ENCODE measurements around the gene MMP24OS. TPM values are rescaled to one million over a fixed set of nuclear protein-coding genes. Genes with fewer than 3 reads are reported as not detected.
"Not testable (repeated sequence)": the region's sequence is repeated elsewhere in the genome, so short reads cannot be mapped to it uniquely, and the experiment has no call there.

The MMP24OS gene
- polyA plus RNA-seq, 1 experiment, result 47.6 TPM

GRCh38 chr20:35264755-35265154 is 13.2 kb downstream of the MMP24OS start:
- peaks cover 6% of the 10 kb centered on the region; the same call in 1 of the 2 replicates for H3K36me3 ChIP-seq (ENCODE audit: control insufficient read depth, insufficient read depth, low read length)
- no peaks in the 10 kb centered on the region for H3K27me3 ChIP-seq (ENCODE audit: control insufficient read depth, insufficient read depth, low read length)
- ChIA-PET POLR2A (no interaction called here), CTCF (interaction anchor here (0.6 to 2.7 kb wide), 12 partner anchors 11 to 416 kb away, joined by 3 to 13 read pairs (median 3); partner anchors contain the start of genes EDEM2 and MMP24)
- H3K4me3 ChIP-seq (ENCODE audit: low read depth, low read length), result no peak overlapping the region
- DNase-seq (ENCODE audit: low read depth), result no peak
- TF ChIP-seq, protein P1, sequence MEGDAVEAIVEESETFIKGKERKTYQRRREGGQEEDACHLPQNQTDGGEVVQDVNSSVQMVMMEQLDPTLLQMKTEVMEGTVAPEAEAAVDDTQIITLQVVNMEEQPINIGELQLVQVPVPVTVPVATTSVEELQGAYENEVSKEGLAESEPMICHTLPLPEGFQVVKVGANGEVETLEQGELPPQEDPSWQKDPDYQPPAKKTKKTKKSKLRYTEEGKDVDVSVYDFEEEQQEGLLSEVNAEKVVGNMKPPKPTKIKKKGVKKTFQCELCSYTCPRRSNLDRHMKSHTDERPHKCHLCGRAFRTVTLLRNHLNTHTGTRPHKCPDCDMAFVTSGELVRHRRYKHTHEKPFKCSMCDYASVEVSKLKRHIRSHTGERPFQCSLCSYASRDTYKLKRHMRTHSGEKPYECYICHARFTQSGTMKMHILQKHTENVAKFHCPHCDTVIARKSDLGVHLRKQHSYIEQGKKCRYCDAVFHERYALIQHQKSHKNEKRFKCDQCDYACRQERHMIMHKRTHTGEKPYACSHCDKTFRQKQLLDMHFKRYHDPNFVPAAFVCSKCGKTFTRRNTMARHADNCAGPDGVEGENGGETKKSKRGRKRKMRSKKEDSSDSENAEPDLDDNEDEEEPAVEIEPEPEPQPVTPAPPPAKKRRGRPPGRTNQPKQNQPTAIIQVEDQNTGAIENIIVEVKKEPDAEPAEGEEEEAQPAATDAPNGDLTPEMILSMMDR (IDR thresholded peaks at IDR 0.05; ENCODE audit: insufficient read depth, low read depth, low read length), result peak; percentile 49

DNA sequence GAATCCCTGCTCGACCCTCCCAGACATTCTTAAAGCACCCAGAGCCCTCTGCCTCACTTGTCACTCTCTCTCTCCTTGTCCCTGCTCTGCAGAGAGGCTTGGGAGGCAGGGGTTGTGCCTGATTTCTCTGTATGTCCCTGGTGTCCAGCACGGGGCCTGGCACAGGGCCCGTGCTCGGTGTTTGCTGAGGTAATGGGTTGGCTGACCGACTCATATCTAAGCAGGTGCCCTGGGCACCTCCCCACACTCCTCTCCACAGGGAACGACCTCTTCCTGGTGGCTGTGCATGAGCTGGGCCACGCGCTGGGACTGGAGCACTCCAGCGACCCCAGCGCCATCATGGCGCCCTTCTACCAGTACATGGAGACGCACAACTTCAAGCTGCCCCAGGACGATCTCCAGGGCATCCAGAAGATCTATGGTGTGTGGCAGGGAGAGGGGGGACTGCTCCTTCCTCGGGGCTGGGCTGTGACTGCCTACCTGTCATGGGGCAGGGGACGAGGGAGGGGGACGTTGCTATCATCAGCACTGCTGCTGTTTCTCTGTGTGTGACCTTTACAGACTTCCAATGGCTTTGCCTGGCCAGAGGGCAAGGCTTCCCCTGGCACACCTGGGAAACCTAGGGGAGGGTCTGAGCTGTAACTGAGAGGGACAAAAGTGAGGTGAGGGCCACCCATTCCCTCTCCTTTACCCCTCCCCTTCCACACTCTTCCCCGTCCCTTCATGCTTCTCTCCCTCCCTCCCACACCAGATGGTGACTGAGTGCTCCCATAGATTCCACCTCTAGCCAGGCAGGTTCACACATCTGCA is 14.2 kb downstream of the MMP24OS start:
- TF ChIP-seq, protein P1 (IDR thresholded peaks at IDR 0.05; ENCODE audit: insufficient read depth, low read depth, low read length), result no peak
- H3K36me3 ChIP-seq (ENCODE audit: control insufficient read depth, insufficient read depth, low read length), result peaks cover 7% of the 10 kb centered on the region
- CTCF ChIA-PET, result interaction anchor here (0.7 to 2.7 kb wide), 9 partner anchors 12 to 251 kb away, joined by 3 to 13 read pairs (median 3); partner anchors contain the start of genes EDEM2, EIF6 and MMP24
- POLR2A ChIA-PET, result interaction anchor here (0.6 kb wide), 3 partner anchors 10 to 278 kb away, joined by 4 to 7 read pairs (median 5); no protein-coding TSS in a partner anchor
- no peaks in the 10 kb centered on the region for H3K27me3 ChIP-seq (ENCODE audit: control insufficient read depth, insufficient read depth, low read length)
- no peak for DNase-seq (ENCODE audit: low read depth)
- no peak overlapping the region for H3K4me3 ChIP-seq (ENCODE audit: low read depth, low read length)

DNA sequence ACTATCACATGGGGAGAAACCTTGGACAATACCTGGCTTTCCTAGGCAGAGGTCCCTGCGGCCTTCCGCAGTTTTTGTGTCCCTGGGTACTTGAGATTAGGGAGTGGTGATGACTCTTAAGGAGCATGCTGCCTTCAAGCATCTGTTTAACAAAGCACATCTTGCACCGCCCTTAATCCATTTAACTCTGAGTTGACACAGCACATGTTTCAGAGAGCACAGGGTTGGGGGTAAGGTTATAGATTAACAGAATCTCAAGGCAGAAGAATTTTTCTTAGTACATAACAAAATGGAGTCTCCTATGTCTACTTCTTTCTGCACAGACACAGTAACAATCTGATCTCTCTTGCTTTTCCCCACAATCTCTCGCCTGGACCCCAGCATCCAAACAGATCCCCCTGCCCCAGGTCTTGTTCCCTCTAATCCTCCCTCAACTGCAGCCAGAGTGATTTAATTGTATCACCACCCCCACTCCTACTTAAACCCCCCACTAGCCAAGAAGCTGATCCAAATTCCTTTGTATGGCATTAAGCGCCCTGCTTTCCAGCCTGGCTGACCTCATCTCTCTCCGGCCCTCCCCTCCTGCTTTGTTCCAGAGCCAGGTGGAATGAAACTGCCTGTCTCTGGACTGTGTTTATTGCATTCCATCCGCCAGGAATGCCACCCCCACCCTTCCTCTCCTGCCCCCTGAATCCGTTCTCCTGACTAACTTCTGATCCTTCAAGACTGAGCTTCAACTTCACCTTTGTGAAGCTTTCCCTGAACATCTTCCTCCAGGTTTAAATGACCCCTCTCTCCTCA is 15.0 kb downstream of the MMP24OS start:
- H3K4me3 ChIP-seq (ENCODE audit: low read depth, low read length); H3K36me3 ChIP-seq (ENCODE audit: control insufficient read depth, insufficient read depth, low read length); H3K27me3 ChIP-seq (ENCODE audit: control insufficient read depth, insufficient read depth, low read length): not testable (repeated sequence)
- peak; percentile 22 for DNase-seq (ENCODE audit: low read depth)
- TF ChIP-seq, protein P1 (IDR thresholded peaks at IDR 0.05; ENCODE audit: insufficient read depth, low read depth, low read length), result peak; percentile 25; the same call in 1 of the 2 replicates
- POLR2A ChIA-PET, result interaction anchor here (0.6 kb wide), 3 partner anchors 10 to 279 kb away, joined by 4 to 7 read pairs (median 5); no protein-coding TSS in a partner anchor
- CTCF ChIA-PET, result interaction anchor here (0.7 to 1.1 kb wide), 3 partner anchors 21 to 184 kb away, joined by 3 to 4 read pairs (median 3); partner anchors contain the start of gene EIF6

- H3K4me3 ChIP-seq (ENCODE audit: low read depth, low read length); CTCF ChIA-PET; DNase-seq (ENCODE audit: low read depth); H3K27me3 ChIP-seq (ENCODE audit: control insufficient read depth, insufficient read depth, low read length); H3K36me3 ChIP-seq (ENCODE audit: control insufficient read depth, insufficient read depth, low read length); POLR2A ChIA-PET: not testable (repeated sequence)
Observed at GRCh38 chr20:35262321-35262720, 15.6 kb downstream of the MMP24OS start.

DNA sequence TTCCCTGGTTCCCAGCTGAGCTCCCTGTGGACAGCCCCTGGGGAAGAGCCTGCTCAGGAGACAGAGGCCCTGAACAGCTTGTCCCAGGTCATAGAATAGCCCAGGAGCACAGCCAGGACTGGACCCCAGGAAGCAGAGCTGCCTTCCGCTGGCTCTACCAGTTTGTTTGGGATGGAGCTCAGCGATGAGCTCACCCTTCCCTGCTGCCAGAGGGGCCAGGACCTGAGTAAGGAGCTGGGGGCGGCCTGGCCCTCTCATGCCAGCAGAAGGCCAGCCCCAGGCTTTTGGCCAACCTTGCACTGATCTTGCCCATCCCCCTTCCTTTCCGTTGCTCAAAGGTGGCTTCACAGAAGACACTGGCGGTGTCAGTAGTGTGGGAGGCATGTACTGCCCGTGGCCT is 17.5 kb downstream of the MMP24OS start:
- Histone ChIP-seq H3K27me3 (ENCODE audit: control insufficient read depth, insufficient read depth, low read length) (no peaks in the 10 kb centered on the region), H3K4me3 (ENCODE audit: low read depth, low read length) (no peak overlapping the region), H3K36me3 (ENCODE audit: control insufficient read depth, insufficient read depth, low read length) (peaks cover 4% of the 10 kb centered on the region; the same call in 1 of the 2 replicates)
- no peak for DNase-seq (ENCODE audit: low read depth)
- ChIA-PET CTCF (interaction anchor here (1.1 kb wide), 1 partner anchor 52 kb away, joined by 3 read pairs; no protein-coding TSS in a partner anchor), POLR2A (no interaction called here)
- TF ChIP-seq, protein P1 (IDR thresholded peaks at IDR 0.05; ENCODE audit: insufficient read depth, low read depth, low read length), result no peak

Data from BJ (cell line).